Karpas-422 (cell line): ENCODE measurements around the gene LMBR1. TPM values are rescaled to one million over a fixed set of nuclear protein-coding genes. Genes with fewer than 3 reads are reported as not detected.
"Not testable (repeated sequence)": the region's sequence is repeated elsewhere in the genome, so short reads cannot be mapped to it uniquely, and the experiment has no call there.

Experiments used
- DNase-seq: peaks from one replicate; pipeline ENCODE4 v3.0.0-alpha.2; 2015
- H2AFZ ChIP-seq: fragments of 200-600 bp; sonication (generic); 2 replicates; pipeline ENCODE4 v1.6.1; 2014; ENCODE audit warnings: antibody characterized with exemption, low read length, mixed read lengths
- H3K27ac ChIP-seq: fragments of 200-600 bp; sonication (generic); 2 replicates; pipeline ENCODE4 v1.5.1; 2014; ENCODE audit warnings: mild to moderate bottlenecking, low read length, moderate library complexity
- H3K27me3 ChIP-seq: fragments of 200-600 bp; sonication (generic); 2 replicates; pipeline ENCODE4 v1.6.1; 2014; ENCODE audit warnings: low read length, mixed read lengths
- H3K36me3 ChIP-seq: fragments of 200-600 bp; sonication (generic); 2 replicates; pipeline ENCODE4 v1.6.1; 2014; ENCODE audit warnings: low read length, mixed read lengths; ENCODE audit not compliant: insufficient read depth
- H3K4me1 ChIP-seq: fragments of 200-600 bp; sonication (generic); 2 replicates; pipeline ENCODE4 v1.6.1; 2014; ENCODE audit warnings: mild to moderate bottlenecking, low read length, mixed read lengths
- H3K4me2 ChIP-seq: fragments of 200-600 bp; sonication (generic); 2 replicates; pipeline ENCODE4 v1.6.1; 2014; ENCODE audit warnings: low read length, low read depth, mild to moderate bottlenecking; ENCODE audit not compliant: poor library complexity, severe bottlenecking
- H3K4me3 ChIP-seq: fragments of 200-600 bp; sonication (generic); 2 replicates; pipeline ENCODE4 v1.5.1; 2014; ENCODE audit warnings: mild to moderate bottlenecking, antibody characterized with exemption, low read length, mixed read lengths
- H3K79me2 ChIP-seq: fragments of 200-600 bp; sonication (generic); 2 replicates; pipeline ENCODE4 v1.6.1; 2014; ENCODE audit warnings: mild to moderate bottlenecking, low read length, mixed read lengths
- H3K9ac ChIP-seq: fragments of 200-600 bp; sonication (generic); 2 replicates; pipeline ENCODE4 v1.6.0; 2014; ENCODE audit warnings: low read length
- H3K9me2 ChIP-seq: fragments of 200-600 bp; sonication (generic), shearing (Covaris generic); replicated peaks from 2 replicates; pipeline ENCODE4 v1.6.0; 2014; ENCODE audit warnings: mild to moderate bottlenecking, low read length, moderate library complexity; ENCODE audit not compliant: insufficient read depth
- H3K9me3 ChIP-seq: fragments of 300-700, 200-600 bp; sonication (generic); 2 replicates; pipeline ENCODE4 v1.6.1; 2014; ENCODE audit warnings: low read length, mixed read lengths
- H4K20me1 ChIP-seq: fragments of 200-600 bp; sonication (generic); 2 replicates; pipeline ENCODE4 v1.6.1; 2014; ENCODE audit warnings: mild to moderate bottlenecking, antibody characterized with exemption, low read length, low read depth; ENCODE audit not compliant: insufficient read depth
- total RNA-seq: library from RNA; depleted of rRNA; stranded (reverse); fragments of >200 nt; shearing (Covaris generic); gene quantifications from 2 replicates; pipeline ENCODE4 v1.2.3, GENCODE V29; 2014; ENCODE audit warnings: low replicate concordance

The LMBR1 gene
- total RNA-seq, 1 experiment from 2014 or later = 202 TPM

- no peaks in the 10 kb centered on the region for H3K9me2 ChIP-seq
- H3K4me3 ChIP-seq = peak overlapping the region; percentile 87
- no peaks in the 10 kb centered on the region for H3K36me3 ChIP-seq
- H3K27me3 ChIP-seq = no peaks in the 10 kb centered on the region
- no peaks in the 10 kb centered on the region for H4K20me1 ChIP-seq
- peak overlapping the region; percentile 66 for H3K27ac ChIP-seq
- H3K9me3 ChIP-seq = no peaks in the 10 kb centered on the region
- H3K4me1 ChIP-seq = peaks cover 17% of the 10 kb centered on the region
- H2AFZ ChIP-seq = peak overlapping the region; percentile 94
- peak overlapping the region; percentile 91 for H3K4me2 ChIP-seq
- H3K9ac ChIP-seq = peak overlapping the region; percentile 87
- DNase-seq = peak; percentile 91
- H3K79me2 ChIP-seq = no peaks in the 10 kb centered on the region
Measured at GRCh38 chr7:156640949-156641485, 252.0 kb downstream of the LMBR1 start.

- Histone ChIP-seq H3K27me3 (no peaks in the 10 kb centered on the region), H3K9me3 (no peaks in the 10 kb centered on the region), H3K4me2 (peak within 1 kb of the TSS; percentile 91), H3K27ac (peak within 1 kb of the TSS; percentile 66), H3K79me2 (no peaks in the 10 kb centered on the region), H3K4me3 (peak within 1 kb of the TSS; percentile 87), H3K9me2 (no peaks in the 10 kb centered on the region), H2AFZ (peak within 1 kb of the TSS; percentile 94), H3K9ac (peak within 1 kb of the TSS; percentile 87), H3K36me3 (no peaks in the 10 kb centered on the region), H3K4me1 (peaks cover 17% of the 10 kb centered on the region), H4K20me1 (no peaks in the 10 kb centered on the region)
- peak; percentile 98 for DNase-seq
Measured at GRCh38 chr7:156640257-156640948, 252.6 kb downstream of the LMBR1 start, which contains the start of gene RNF32. Gene RNF32 (plus strand): TSS chr7:156640774. CDS start chr7:156643878, 3,104 bp downstream.

GRCh38 chr7:156639426-156640256 is 253.3 kb downstream of the LMBR1 start:
- Histone ChIP-seq H2AFZ (no peak overlapping the region), H4K20me1 (no peaks in the 10 kb centered on the region), H3K9me3 (no peaks in the 10 kb centered on the region), H3K79me2 (no peaks in the 10 kb centered on the region), H3K9me2 (no peaks in the 10 kb centered on the region), H3K27ac (no peak overlapping the region), H3K4me2 (peak overlapping the region; percentile 23), H3K27me3 (no peaks in the 10 kb centered on the region), H3K36me3 (no peaks in the 10 kb centered on the region), H3K4me3 (peak overlapping the region; percentile 25; the same call in 1 of the 2 replicates), H3K9ac (no peak overlapping the region), H3K4me1 (peaks cover 17% of the 10 kb centered on the region)
- no peak for DNase-seq

- Histone ChIP-seq H2AFZ (no peak overlapping the region), H3K36me3 (no peaks in the 10 kb centered on the region), H3K9me3 (no peaks in the 10 kb centered on the region), H3K4me1 (peaks cover 17% of the 10 kb centered on the region), H3K4me2 (no peak overlapping the region), H3K79me2 (no peaks in the 10 kb centered on the region), H3K9ac (no peak overlapping the region), H4K20me1 (no peaks in the 10 kb centered on the region), H3K9me2 (no peaks in the 10 kb centered on the region), H3K27ac (no peak overlapping the region), H3K27me3 (no peaks in the 10 kb centered on the region), H3K4me3 (no peak overlapping the region)
- DNase-seq = no peak
Measured at GRCh38 chr7:156638443-156639077, 254.4 kb downstream of the LMBR1 start.

GRCh38 chr7:156637093-156637492 is 255.9 kb downstream of the LMBR1 start:
- H2AFZ ChIP-seq, H3K27me3 ChIP-seq, H3K36me3 ChIP-seq, H3K4me2 ChIP-seq, H3K27ac ChIP-seq, DNase-seq, H3K9me3 ChIP-seq, H3K9me2 ChIP-seq, H4K20me1 ChIP-seq, H3K79me2 ChIP-seq, H3K9ac ChIP-seq, H3K4me3 ChIP-seq: not testable (repeated sequence)
- H3K4me1 ChIP-seq = peaks cover 17% of the 10 kb centered on the region

- H3K36me3 ChIP-seq = no peaks in the 10 kb centered on the region
- no peak overlapping the region for H2AFZ ChIP-seq
Measured at GRCh38 chr7:156635529-156636385, 257.2 kb downstream of the LMBR1 start.

GRCh38 chr7:156634117-156634516 is 258.9 kb downstream of the LMBR1 start:
- DNase-seq = no peak
- H3K4me3 ChIP-seq = no peak overlapping the region
- H3K9ac ChIP-seq = no peak overlapping the region
- H3K4me1 ChIP-seq = no peaks in the 10 kb centered on the region
- H3K79me2 ChIP-seq = no peaks in the 10 kb centered on the region
- no peak overlapping the region for H3K27ac ChIP-seq
- H3K9me3 ChIP-seq = no peaks in the 10 kb centered on the region
- H3K36me3 ChIP-seq = no peaks in the 10 kb centered on the region
- no peaks in the 10 kb centered on the region for H4K20me1 ChIP-seq
- no peak overlapping the region for H3K4me2 ChIP-seq
- no peaks in the 10 kb centered on the region for H3K27me3 ChIP-seq
- H2AFZ ChIP-seq = no peak overlapping the region
- no peaks in the 10 kb centered on the region for H3K9me2 ChIP-seq

More at GRCh38 chr7:156635529-156636385, 257.2 kb downstream of the LMBR1 start:
- Histone ChIP-seq H3K79me2 (no peaks in the 10 kb centered on the region), H3K4me2 (no peak overlapping the region), H3K27ac (no peak overlapping the region), H4K20me1 (no peaks in the 10 kb centered on the region), H3K4me3 (no peak overlapping the region), H3K4me1 (peaks cover 5% of the 10 kb centered on the region), H3K27me3 (no peaks in the 10 kb centered on the region), H3K9ac (no peak overlapping the region), H3K9me2 (no peaks in the 10 kb centered on the region), H3K9me3 (no peaks in the 10 kb centered on the region)
- no peak for DNase-seq
